GM21447 (cell line): ENCODE results near the gene APBB2.
A peak's percentile ranks its signal among the peaks of the same experiment; 100 is the strongest.

Experiments used
- ATAC-seq: cut with Tn5 transposase; IDR thresholded peaks from one replicate; pipeline ENCODE4 v1.9.1; 2021; ENCODE audit not compliant: unreplicated experiment

Gene APBB2

DNA sequence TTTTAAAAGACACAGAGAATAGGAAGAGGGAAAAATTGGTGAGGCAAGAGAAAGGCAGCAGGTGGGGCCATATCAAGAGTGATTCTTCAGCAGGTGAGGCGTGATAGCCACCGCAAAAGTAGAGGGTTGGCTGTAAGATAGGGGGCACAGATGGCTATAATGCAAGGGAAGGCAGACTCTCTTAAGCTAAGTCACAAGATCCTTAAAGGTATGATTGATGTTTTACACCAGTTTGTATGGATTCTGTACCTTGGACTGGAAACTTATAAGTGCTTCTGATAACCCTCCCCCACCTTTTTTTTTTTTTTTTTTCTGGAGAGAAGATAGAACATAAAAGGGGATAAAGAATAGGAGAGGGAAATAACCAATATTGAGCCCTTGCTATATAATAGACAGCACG lies 424.6 kb downstream of the APBB2 start:
- ATAC-seq = no peak

DNA sequence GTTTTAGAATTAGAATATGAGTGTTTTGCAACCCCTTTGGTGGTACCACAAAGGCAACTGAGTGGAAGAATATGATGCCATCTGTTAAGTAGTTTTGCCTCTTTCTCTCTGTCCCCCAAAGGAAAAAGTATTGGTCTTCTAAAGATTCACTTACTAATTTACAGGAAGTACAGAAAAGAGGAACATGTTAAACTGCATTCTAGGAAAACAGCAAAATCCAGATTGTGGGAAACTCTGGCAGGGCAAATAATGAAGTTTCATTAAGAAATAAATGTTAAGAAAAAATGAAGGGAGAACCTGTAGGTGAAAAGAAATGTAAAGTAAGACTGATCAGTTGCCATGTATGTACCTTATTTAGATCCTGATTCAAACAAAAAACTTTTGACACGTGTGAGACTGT lies 425.3 kb downstream of the APBB2 start:
- ATAC-seq = no peak

DNA sequence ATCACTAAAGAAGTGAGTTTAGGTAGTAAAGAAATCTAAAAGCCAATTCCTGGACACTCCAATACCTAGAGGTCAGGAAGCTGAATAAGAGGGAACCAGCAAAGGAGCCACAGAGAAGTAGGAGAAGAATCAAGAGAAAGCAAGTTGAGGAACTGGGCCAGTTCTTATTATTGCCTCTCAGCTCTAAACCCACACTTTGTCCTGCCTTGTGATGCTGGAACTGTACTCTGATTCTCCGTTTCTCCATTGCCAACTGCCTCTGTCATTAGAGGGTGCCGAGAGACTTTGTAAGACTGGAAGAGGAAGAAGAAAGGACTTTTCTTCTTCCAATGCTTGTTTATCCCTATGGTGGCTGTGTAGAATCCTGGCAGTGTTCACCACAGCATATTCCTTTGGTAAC lies 426.0 kb downstream of the APBB2 start:
- no peak for ATAC-seq

DNA sequence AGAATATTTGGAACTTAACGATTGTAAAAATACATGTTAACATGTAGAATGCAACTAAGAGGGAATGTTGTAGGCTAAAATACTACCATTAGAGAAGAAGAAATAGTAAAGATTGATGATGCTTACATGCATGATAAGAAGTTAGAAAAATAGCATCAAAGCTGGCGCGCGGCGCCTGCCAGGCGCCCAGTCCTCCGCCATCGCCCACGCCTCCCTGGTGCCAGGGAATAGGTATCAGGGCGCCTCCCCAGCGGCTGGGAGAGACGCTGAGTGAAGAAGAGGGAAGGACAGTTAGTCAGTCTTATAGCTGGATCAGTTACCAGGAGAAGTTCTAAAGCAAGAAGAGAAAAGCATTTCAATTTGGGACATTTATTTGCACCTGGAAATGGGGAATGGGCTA lies 428.6 kb downstream of the APBB2 start:
- ATAC-seq = no peak

DNA sequence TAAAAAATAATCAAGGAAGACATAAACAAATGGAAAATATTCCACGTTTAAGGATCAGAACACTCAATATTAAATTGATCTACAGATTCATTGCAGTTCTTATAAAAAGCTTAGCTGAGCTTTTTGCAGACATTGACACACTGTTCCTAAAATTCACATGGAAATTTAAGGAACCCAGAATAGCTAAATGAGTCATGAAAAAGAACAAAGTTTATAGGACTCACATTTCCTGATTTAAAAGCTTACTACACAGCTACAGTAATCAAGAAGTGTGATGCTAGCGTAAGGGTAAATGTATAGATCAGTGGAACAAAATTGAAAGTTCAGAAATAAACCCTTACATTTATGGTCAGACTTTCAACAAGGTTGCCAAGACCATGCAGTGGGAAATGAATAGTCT lies 431.5 kb downstream of the APBB2 start:
- no peak for ATAC-seq

DNA sequence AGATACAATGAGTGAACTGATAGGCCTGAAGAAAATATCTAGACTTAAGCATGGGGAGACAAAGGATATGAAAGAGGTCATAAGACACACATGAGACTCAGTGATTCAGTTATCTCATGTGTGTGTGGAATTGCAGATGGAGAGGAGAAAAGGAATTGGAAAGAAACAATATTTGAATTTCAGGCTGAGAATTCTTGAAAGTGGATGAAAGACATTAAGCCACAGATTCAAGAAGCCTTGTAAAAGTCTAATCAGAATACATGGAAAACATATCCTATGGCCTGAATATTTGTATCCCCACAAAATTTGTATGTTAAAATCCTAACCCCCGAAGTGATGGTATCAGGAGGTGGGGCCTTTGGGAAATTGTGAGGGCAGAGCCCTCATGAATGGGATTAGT lies 436.3 kb downstream of the APBB2 start:
- ATAC-seq = no peak

DNA sequence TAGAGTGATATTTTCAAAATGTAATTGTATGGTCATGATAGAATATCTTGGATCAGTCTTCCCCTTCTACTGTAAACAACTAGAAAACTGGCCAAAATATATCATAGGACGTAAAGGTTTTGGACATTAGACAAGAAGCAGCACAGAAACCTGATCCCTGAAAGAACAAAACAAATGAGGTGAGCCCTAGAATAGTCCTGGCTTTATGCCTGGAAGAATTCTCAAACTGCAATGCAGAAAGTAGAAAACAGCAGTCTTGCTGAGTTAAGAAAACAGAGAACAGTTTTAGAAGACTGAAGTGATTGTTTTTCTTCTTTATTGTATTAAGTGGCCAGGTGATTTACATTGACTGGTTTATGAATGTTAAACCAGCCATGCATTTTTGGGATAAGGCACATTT lies 445.1 kb downstream of the APBB2 start:
- ATAC-seq = no peak

DNA sequence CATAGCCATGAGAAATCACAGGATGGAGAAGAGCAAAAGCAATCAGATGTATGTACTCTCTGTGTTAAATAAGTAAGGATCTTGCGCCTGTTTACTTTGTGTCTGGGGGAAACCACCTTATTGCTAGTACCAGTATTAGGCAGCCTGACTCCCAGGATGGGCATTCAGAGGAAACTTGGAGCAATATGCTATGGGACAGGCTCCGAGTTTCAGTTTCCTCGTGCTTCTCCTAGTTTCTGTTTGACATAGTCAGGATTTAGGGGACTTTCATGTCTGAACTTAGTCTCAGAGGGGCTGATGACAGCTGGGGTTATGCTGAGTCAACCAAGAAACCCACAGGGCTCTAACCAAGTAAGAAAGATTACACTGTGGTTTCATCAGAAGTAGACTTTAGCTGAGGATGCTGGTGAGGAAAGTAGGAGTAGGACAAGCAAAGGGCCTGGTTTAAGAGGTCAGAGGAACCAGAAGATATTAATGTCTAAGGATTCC lies 451.1 kb downstream of the APBB2 start:
- peak; percentile 99 for ATAC-seq
